Spleen (tissue), 7 donors: ENCODE results near the gene DHRS4.
"Not testable (repeated sequence)": the region's sequence is repeated elsewhere in the genome, so short reads cannot be mapped to it uniquely, and the experiment has no call there.

Experiments
- CTCF ChIP-seq, 11 experiments: fragments of 200-600 bp in 7 of 11; fragments of 450-650 bp in 4 of 11; sonication (generic) in 4 of 11; IDR thresholded peaks in 8 of 11; conservative IDR thresholded peaks in 3 of 11; 1 replicate in 7 of 11; 2 replicates in 4 of 11; pipeline versions ENCODE4 v1.4.0 to v1.8.0; 2016 to 2021; ENCODE audit warnings: antibody characterized with exemption in 11 of 11, inconsistent platforms in 4 of 11, mild to moderate bottlenecking in 1 of 11
- POLR2A ChIP-seq, 3 donors: fragments of 450-650 bp; IDR thresholded peaks; one replicate each; pipeline ENCODE4 v1.5.1; 2017; ENCODE audit warnings: antibody characterized with exemption in 3 of 3, mild to moderate bottlenecking in 1 of 3
- POLR2AphosphoS5 ChIP-seq, 3 donors: sonication (generic); formaldehyde crosslinking; IDR thresholded peaks; one replicate each; pipeline ENCODE4 v1.5.1; 2017; ENCODE audit warnings: antibody characterized with exemption in 3 of 3
- donor health status: DM: no; HTN: no; CAD: no; lungs with moderate emphysema.
- donor health status: DM: no; HTN: no; CAD: no.
- donor health status: DM: no; HTN: no; CAD: no.

- TF ChIP-seq CTCF (IDR thresholded peaks at IDR 0.05 in 8 of 11, conservative IDR thresholded peaks at IDR 0.05 in 3 of 11); POLR2A (IDR thresholded peaks at IDR 0.05); POLR2AphosphoS5 (IDR thresholded peaks at IDR 0.05): not testable (repeated sequence)
Observed at GRCh38 chr14:23970283-23970659, 16.7 kb downstream of the DHRS4 start.
